Lower lobe of right lung (tissue), 2 donors: ENCODE data around the gene TIMM50. TPM values are rescaled to one million over a fixed set of nuclear protein-coding genes. Genes with fewer than 3 reads are reported as not detected.
"Not testable (repeated sequence)": the region's sequence is repeated elsewhere in the genome, so short reads cannot be mapped to it uniquely, and the experiment has no call there.

Source experiments
- ATAC-seq, 2 donors: fragments of 200-7000 bp; cut with Tn5 transposase; one replicate each; pipeline ENCODE4 v1.9.1; 2020 to 2022; ENCODE audit warnings: mild to moderate bottlenecking in 2 of 2, moderate library complexity in 2 of 2
- DNase-seq: peaks from one replicate; pipeline ENCODE4 v3.0.0-alpha.2; 2020
- H3K27ac ChIP-seq: fragments of 200-600 bp; one replicate; pipeline ENCODE4 v1.8.0; 2022
- H3K27me3 ChIP-seq: fragments of 200-600 bp; one replicate; pipeline ENCODE4 v1.8.0; 2022; ENCODE audit warnings: low read depth
- H3K36me3 ChIP-seq: fragments of 200-600 bp; one replicate; pipeline ENCODE4 v1.8.0; 2022; ENCODE audit warnings: mild to moderate bottlenecking
- H3K4me1 ChIP-seq: fragments of 200-600 bp; one replicate; pipeline ENCODE4 v1.8.0; 2022
- H3K4me3 ChIP-seq: fragments of 200-600 bp; one replicate; pipeline ENCODE4 v1.8.0; 2022; ENCODE audit warnings: mild to moderate bottlenecking
- H3K9me3 ChIP-seq: fragments of 200-600 bp; one replicate; pipeline ENCODE4 v1.8.0; 2022
- intact Hi-C: fragments of 100-400 bp; cut with DNase I; formaldehyde crosslinking; loops from one replicate; pipeline ENCODE4 v1.11.0; 2022
- total RNA-seq: library from RNA; stranded (reverse); fragmentation: NEBNext Ultra II Directional; extraction: Animal tissue kit (Norgen Biotek cat#: 25700); gene quantifications from one replicate; pipeline ENCODE4 v1.2.1, GENCODE V29; 2021
- TF ChIP-seq, protein P1 (sequence below): fragments of 200-600 bp; IDR thresholded peaks from one replicate; pipeline ENCODE4 v1.8.0; 2022; ENCODE audit warnings: antibody characterized with exemption, mild to moderate bottlenecking
- donor health status: DM: no; HTN: yes; CAD: no; lungs with severe emphysema.

Gene TIMM50
- total RNA-seq, 1 donor from 2014 or later = 44.0 TPM

DNA sequence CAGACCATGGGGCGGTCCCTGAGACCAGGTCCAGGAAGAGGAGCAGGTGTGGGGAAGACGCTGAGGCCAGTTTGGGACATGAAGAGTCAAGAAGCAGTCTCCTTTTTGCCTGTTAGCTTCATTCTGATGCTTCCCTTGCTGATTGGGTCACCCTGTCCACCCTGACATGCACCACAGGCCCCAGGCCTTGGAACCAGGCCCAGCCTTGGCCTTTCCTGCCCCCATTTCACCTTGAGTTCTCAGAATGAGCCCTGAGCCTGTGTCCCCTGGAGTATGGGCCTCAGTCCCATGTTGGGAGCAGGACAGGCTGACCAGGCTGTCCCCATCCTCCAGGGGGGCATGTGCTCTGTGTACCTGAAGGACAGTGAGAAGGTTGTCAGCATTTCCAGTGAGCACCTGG, 4.9 kb upstream of the TIMM50 start:
- H3K27ac ChIP-seq = no peak overlapping the region
- H3K4me3 ChIP-seq = no peak overlapping the region
- intact Hi-C loops = no loop called here
- no peaks in the 10 kb centered on the region for H3K27me3 ChIP-seq
- ATAC-seq (no peak), DNase-seq (no peak)
- no peaks in the 10 kb centered on the region for H3K9me3 ChIP-seq
- peaks cover 9% of the 10 kb centered on the region for H3K4me1 ChIP-seq
- peaks cover 62% of the 10 kb centered on the region for H3K36me3 ChIP-seq
- TF ChIP-seq, protein P1, sequence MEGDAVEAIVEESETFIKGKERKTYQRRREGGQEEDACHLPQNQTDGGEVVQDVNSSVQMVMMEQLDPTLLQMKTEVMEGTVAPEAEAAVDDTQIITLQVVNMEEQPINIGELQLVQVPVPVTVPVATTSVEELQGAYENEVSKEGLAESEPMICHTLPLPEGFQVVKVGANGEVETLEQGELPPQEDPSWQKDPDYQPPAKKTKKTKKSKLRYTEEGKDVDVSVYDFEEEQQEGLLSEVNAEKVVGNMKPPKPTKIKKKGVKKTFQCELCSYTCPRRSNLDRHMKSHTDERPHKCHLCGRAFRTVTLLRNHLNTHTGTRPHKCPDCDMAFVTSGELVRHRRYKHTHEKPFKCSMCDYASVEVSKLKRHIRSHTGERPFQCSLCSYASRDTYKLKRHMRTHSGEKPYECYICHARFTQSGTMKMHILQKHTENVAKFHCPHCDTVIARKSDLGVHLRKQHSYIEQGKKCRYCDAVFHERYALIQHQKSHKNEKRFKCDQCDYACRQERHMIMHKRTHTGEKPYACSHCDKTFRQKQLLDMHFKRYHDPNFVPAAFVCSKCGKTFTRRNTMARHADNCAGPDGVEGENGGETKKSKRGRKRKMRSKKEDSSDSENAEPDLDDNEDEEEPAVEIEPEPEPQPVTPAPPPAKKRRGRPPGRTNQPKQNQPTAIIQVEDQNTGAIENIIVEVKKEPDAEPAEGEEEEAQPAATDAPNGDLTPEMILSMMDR = no peak

- intact Hi-C loops = not testable (repeated sequence)
- ATAC-seq = peak; percentile 9 to 50
Observed at GRCh38 chr19:39479319-39479801, 1.3 kb upstream of the TIMM50 start.

DNA sequence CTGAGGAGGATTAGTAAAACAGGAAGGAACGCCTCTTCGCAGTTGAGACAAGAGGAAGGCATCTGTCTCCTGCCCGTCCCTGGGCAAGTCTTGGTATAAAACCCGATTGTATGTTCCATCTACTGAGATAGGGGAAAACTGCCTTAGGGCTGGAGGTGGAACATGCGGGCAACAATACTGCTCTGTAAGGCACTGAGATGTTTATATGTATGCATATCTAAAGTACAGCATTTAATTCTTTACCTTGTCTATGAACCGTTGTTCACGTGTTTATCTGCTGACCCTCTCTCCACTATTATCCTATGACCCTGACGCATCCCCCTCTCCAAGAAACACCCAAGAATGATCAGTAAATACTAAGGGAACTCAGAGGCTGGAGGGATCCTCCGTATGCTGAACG, 722 bp upstream of the TIMM50 start:
- DNase-seq (no peak), ATAC-seq (no peak)
- Histone ChIP-seq H3K36me3 (peaks cover 38% of the 10 kb centered on the region), H3K27ac (peak overlapping the region; percentile 85), H3K27me3 (no peaks in the 10 kb centered on the region), H3K9me3 (no peaks in the 10 kb centered on the region), H3K4me3 (peak overlapping the region; percentile 99), H3K4me1 (peaks cover 21% of the 10 kb centered on the region)
- TF ChIP-seq, protein P1 = no peak
- intact Hi-C loops = no loop called here

More at GRCh38 chr19:39479319-39479801, 1.3 kb upstream of the TIMM50 start:
- H3K27me3 ChIP-seq, DNase-seq, H3K9me3 ChIP-seq: not testable (repeated sequence)
- Histone ChIP-seq H3K27ac (peak overlapping the region; percentile 85), H3K4me1 (peaks cover 21% of the 10 kb centered on the region), H3K4me3 (peak overlapping the region; percentile 99), H3K36me3 (peaks cover 38% of the 10 kb centered on the region)

DNA sequence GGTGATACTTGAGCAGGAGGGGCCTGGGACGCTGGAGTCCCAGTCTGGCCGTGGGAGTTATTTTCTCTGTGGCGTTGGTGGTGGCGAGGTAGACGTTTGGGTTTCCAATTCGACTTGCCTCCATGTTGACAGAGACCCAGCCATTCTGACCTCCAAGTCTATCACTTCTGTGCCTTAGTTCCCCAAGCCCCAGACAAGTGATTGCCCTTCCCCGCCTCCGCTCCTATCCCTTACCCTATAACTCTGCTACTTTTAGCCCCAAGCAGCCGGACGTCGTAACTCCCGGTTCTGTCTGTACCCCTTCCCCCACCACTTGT, 549 bp downstream of the TIMM50 start:
- DNase-seq (no peak), ATAC-seq (no peak)
- H3K27ac ChIP-seq = peak overlapping the region; percentile 85
- TF ChIP-seq, protein P1 = no peak
- no peaks in the 10 kb centered on the region for H3K27me3 ChIP-seq
- H3K9me3 ChIP-seq = no peaks in the 10 kb centered on the region
- peak overlapping the region; percentile 99 for H3K4me3 ChIP-seq
- peaks cover 21% of the 10 kb centered on the region for H3K4me1 ChIP-seq
- peaks cover 38% of the 10 kb centered on the region for H3K36me3 ChIP-seq
- intact Hi-C loops = no loop called here

DNA sequence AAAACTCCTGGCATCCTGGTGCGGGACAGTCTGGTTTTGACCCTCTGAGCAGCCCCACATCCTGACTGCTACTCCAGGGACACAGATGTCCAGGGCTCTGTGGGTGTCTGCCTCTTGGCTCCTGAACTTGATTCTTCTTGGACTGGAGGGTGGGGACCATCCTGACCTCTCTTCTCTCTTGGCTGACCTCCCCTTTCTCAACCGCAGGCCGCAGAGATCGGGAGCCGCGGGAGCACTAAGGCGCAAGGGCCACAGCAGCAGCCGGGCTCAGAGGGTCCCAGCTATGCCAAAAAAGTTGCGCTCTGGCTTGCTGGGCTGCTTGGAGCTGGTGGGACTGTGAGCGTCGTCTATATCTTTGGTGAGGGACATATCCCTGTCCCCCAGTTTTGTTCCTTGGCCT, 1.0 kb downstream of the TIMM50 start:
- DNase-seq (no peak), ATAC-seq (no peak)
- H3K9me3 ChIP-seq = no peaks in the 10 kb centered on the region
- intact Hi-C loops = no loop called here
- peaks cover 41% of the 10 kb centered on the region for H3K36me3 ChIP-seq
- TF ChIP-seq, protein P1 = no peak
- no peak overlapping the region for H3K27ac ChIP-seq
- H3K27me3 ChIP-seq = no peaks in the 10 kb centered on the region
- H3K4me3 ChIP-seq = peak overlapping the region; percentile 99
- H3K4me1 ChIP-seq = peaks cover 21% of the 10 kb centered on the region

GRCh38 chr19:39483141-39483540, 2.5 kb downstream of the TIMM50 start:
- H3K9me3 ChIP-seq = no peaks in the 10 kb centered on the region
- H3K4me3 ChIP-seq = no peak overlapping the region
- DNase-seq (no peak), ATAC-seq (no peak)
- no peaks in the 10 kb centered on the region for H3K27me3 ChIP-seq
- TF ChIP-seq, protein P1 = no peak
- peaks cover 50% of the 10 kb centered on the region for H3K36me3 ChIP-seq
- H3K27ac ChIP-seq = no peak overlapping the region
- intact Hi-C loops = no loop called here
- H3K4me1 ChIP-seq = peaks cover 21% of the 10 kb centered on the region
